OCI-LY7 (cell line): Measurements from ENCODE around the gene MCRIP1. TPM values are rescaled to one million over a fixed set of nuclear protein-coding genes. Genes with fewer than 3 reads are reported as not detected.

Experiments
- BruUV-seq: library from RNA; stranded (reverse); fragments of 400-500 nt; replicated peaks from 2 replicates; lab custom pipeline; 2021; lab: Mats Ljungman, UMichigan
- CTCF ChIA-PET: fragments of 300-600 bp; sonication (Branson Sonifier 250); formaldehyde crosslinking; loops from one replicate; lab custom pipeline; 2022; ENCODE audit warnings: antibody characterized with exemption; ENCODE audit not compliant: unreplicated experiment; lab: Charles Lee
- POLR2A ChIA-PET: fragments of 300-600 bp; sonication (Branson Sonifier 250); formaldehyde crosslinking; loops from one replicate; lab custom pipeline; 2022; ENCODE audit warnings: antibody characterized with exemption; lab: Charles Lee
- DNase-seq: peaks from one replicate; pipeline ENCODE4 v3.0.0-alpha.2; 2015; ENCODE audit warnings: low spot score
- H2AFZ ChIP-seq: fragments of 200-600 bp; sonication (generic), shearing (Covaris generic); 2 replicates; pipeline ENCODE4 v1.6.1; 2014; ENCODE audit warnings: mild to moderate bottlenecking, antibody characterized with exemption, low read length, moderate library complexity
- H3K27ac ChIP-seq: fragments of 200-600 bp; sonication (generic); 2 replicates; pipeline ENCODE4 v1.5.1; 2014; ENCODE audit warnings: mixed run types, low read depth, mild to moderate bottlenecking, moderate library complexity, low read length, inconsistent platforms; ENCODE audit not compliant: poor library complexity, severe bottlenecking
- H3K36me3 ChIP-seq: fragments of 200-600 bp; sonication (generic); 2 replicates; pipeline ENCODE4 v1.6.1; 2014; ENCODE audit warnings: mild to moderate bottlenecking, antibody characterized with exemption, low read length, moderate library complexity, mixed read lengths; ENCODE audit not compliant: insufficient read depth
- H3K4me1 ChIP-seq: fragments of 200-600 bp; sonication (generic); 2 replicates; pipeline ENCODE4 v1.5.1; 2014; ENCODE audit warnings: mild to moderate bottlenecking, low read length; ENCODE audit not compliant: insufficient read depth, poor library complexity, severe bottlenecking
- H3K4me2 ChIP-seq: fragments of 200-600 bp; sonication (generic); 2 replicates; pipeline ENCODE4 v1.6.1; 2014; ENCODE audit warnings: mild to moderate bottlenecking, low read length
- H3K4me3 ChIP-seq: fragments of 200-600 bp; sonication (generic); 2 replicates; pipeline ENCODE4 v1.5.1; 2014; ENCODE audit warnings: mild to moderate bottlenecking, low read depth, low read length; ENCODE audit not compliant: poor library complexity, severe bottlenecking
- H3K79me2 ChIP-seq: fragments of 200-600 bp; sonication (generic); 2 replicates; pipeline ENCODE4 v1.6.1; 2016; ENCODE audit warnings: low read depth, mild to moderate bottlenecking, low read length, moderate library complexity, mixed read lengths; ENCODE audit not compliant: insufficient read depth
- H3K9me2 ChIP-seq: fragments of 200-600 bp; sonication (generic); 2 replicates; pipeline ENCODE4 v1.6.1; 2016; ENCODE audit warnings: mild to moderate bottlenecking, low read length, mixed read lengths; ENCODE audit not compliant: insufficient read depth
- H3K9me3 ChIP-seq: fragments of 200-600 bp; sonication (generic); 2 replicates; pipeline ENCODE4 v1.6.1; 2014; ENCODE audit warnings: mild to moderate bottlenecking, mixed run types, low read length, mixed read lengths
- H4K20me1 ChIP-seq: fragments of 200-600 bp; sonication (generic); 2 replicates; pipeline ENCODE4 v1.6.1; 2014; ENCODE audit warnings: mild to moderate bottlenecking, antibody characterized with exemption, low read length, moderate library complexity, mixed read lengths; ENCODE audit not compliant: insufficient read depth
- EZH2phosphoT487 ChIP-seq: fragments of 200-600 bp; sonication (generic); IDR thresholded peaks from 2 replicates; pipeline ENCODE4 v1.6.1; 2018; ENCODE audit warnings: low read depth, borderline replicate concordance, mild to moderate bottlenecking, mixed run types, antibody characterized with exemption, low read length, moderate library complexity, mixed read lengths
- intact Hi-C: fragments of 100-400 bp; cut with micrococcal nuclease; formaldehyde crosslinking; loops from one replicate; pipeline ENCODE4 v1.10.0; 2022; ENCODE audit not compliant: unreplicated experiment
- total RNA-seq, 2 experiments: library from RNA; depleted of rRNA in 1 of 2; stranded (reverse); fragments of >200 nt in 1 of 2; shearing (Covaris generic) in 1 of 2; gene quantifications; 2 replicates each; pipeline ENCODE4 v1.2.3, GENCODE V29; 2014 to 2022
- TF ChIP-seq, protein P1 (sequence below): fragments of 200-600 bp; sonication (generic); conservative IDR thresholded peaks from 2 replicates; pipeline ENCODE4 v1.5.1; 2014; ENCODE audit warnings: mild to moderate bottlenecking, antibody characterized with exemption, low read length, moderate library complexity, mixed read lengths

MCRIP1 gene
- total RNA-seq, 2 experiments from 2014 or later, result 170 to 288 TPM

DNA sequence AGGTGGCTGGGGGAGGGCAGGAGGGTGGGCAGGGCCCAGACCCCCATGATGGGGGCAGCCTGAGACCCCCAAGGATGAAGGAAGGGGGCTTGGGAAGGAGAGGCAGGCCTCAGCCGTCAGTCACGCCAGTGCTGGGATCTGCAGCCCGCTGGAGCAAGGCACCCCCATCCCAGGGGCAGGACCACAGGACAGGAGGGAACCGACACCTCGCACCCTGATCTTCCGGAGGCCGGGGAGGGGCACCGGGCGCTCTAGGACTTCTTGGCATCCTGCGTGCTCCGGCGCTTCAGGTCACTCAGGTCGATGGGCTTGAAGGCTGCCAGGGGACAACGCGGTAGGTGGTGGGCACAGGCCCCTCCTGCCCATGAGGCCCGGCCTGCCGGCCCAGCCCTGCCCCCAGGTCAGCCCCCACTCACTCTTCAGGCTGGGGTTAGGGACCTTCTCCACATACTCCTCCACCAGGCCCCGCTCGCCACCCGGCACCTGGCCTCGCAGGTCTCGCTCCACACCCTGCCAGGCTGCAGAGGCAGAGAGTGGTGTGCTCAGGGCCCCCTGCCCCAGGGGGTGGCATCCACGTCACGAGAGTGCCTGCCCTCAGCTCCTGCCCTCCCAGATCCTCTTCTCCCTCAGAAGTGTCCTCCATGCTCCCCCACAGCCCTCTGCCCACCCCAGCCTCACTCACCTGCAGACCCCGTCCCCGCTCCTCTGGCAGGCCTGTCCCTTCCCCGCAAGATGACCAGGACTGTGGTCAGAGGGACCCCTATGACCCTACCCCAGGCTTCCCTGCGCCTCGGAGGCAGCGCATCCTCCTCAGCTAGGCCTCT is 9.9 kb downstream of the MCRIP1 start:
- Histone ChIP-seq H4K20me1 (no peaks in the 10 kb centered on the region), H3K9me2 (no peaks in the 10 kb centered on the region), H3K27ac (no peak overlapping the region), H2AFZ (no peak overlapping the region), H3K79me2 (no peaks in the 10 kb centered on the region), H3K9me3 (no peaks in the 10 kb centered on the region), H3K36me3 (peaks cover 5% of the 10 kb centered on the region; the same call in 1 of the 2 replicates), H3K4me1 (no peaks in the 10 kb centered on the region), H3K4me3 (no peak overlapping the region), H3K4me2 (no peak overlapping the region)
- DNase-seq, result no peak
- no peak for TF ChIP-seq EZH2phosphoT487
- TF ChIP-seq, protein P1, sequence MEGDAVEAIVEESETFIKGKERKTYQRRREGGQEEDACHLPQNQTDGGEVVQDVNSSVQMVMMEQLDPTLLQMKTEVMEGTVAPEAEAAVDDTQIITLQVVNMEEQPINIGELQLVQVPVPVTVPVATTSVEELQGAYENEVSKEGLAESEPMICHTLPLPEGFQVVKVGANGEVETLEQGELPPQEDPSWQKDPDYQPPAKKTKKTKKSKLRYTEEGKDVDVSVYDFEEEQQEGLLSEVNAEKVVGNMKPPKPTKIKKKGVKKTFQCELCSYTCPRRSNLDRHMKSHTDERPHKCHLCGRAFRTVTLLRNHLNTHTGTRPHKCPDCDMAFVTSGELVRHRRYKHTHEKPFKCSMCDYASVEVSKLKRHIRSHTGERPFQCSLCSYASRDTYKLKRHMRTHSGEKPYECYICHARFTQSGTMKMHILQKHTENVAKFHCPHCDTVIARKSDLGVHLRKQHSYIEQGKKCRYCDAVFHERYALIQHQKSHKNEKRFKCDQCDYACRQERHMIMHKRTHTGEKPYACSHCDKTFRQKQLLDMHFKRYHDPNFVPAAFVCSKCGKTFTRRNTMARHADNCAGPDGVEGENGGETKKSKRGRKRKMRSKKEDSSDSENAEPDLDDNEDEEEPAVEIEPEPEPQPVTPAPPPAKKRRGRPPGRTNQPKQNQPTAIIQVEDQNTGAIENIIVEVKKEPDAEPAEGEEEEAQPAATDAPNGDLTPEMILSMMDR, result no peak
- no TSS peak for BruUV-seq
- ChIA-PET CTCF (no interaction called here), POLR2A (no interaction called here)
- intact Hi-C loops, result no loop called here

DNA sequence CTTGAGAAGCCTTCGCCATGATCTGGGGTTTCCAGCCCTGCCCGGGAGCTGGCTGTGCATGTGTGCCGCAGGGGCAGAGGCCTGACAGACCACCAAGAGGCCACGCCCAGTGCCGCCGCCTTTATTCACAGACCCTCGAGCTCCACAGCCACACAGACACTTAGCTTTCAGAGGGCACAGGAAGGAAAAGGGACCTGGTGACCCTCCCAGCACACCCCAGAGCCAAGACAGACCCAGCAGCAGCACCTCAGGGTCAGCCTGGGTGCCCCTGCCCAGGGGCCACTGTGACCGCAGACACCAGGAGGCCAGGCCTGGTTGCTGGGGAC is 10.8 kb downstream of the MCRIP1 start:
- no peaks in the 10 kb centered on the region for H3K79me2 ChIP-seq
- H3K9me3 ChIP-seq, result no peaks in the 10 kb centered on the region
- TF ChIP-seq EZH2phosphoT487, result no peak
- TF ChIP-seq, protein P1, result no peak
- H3K4me1 ChIP-seq, result no peaks in the 10 kb centered on the region
- no peaks in the 10 kb centered on the region for H3K9me2 ChIP-seq
- POLR2A ChIA-PET, result no interaction called here
- BruUV-seq, result no TSS peak
- no peak for DNase-seq
- no peak overlapping the region for H3K4me2 ChIP-seq
- intact Hi-C loops, result no loop called here
- H4K20me1 ChIP-seq, result no peaks in the 10 kb centered on the region
- CTCF ChIA-PET, result no interaction called here
- peaks cover 5% of the 10 kb centered on the region; the same call in 1 of the 2 replicates for H3K36me3 ChIP-seq
- no peak overlapping the region for H2AFZ ChIP-seq
- H3K4me3 ChIP-seq, result no peak overlapping the region
- no peak overlapping the region for H3K27ac ChIP-seq
